A549 (cell line): ENCODE data around the gene LRRC8A.

Experiments
- HOXA7 ChIP-seq: fragments of 250-450 bp; sonication (Bioruptor Pico); IDR thresholded peaks from 2 replicates; pipeline ENCODE4 v1.5.0; 2020; ENCODE audit warnings: mild to moderate bottlenecking, moderate library complexity
- JUN ChIP-seq, 2 experiments: fragments of >200 bp; sonication (Bioruptor Twin); formaldehyde crosslinking; IDR thresholded peaks; 2 replicates in 1 of 2; 3 replicates in 1 of 2; pipeline ENCODE4 v1.6.1; 2016 to 2017
- POLR2A ChIP-seq: IDR thresholded peaks from 2 replicates; pipeline ENCODE4 v1.6.1; 2012; ENCODE audit warnings: mild to moderate bottlenecking, low read length
- SREBF2 ChIP-seq: fragments of 450-650 bp; IDR thresholded peaks from 2 replicates; pipeline ENCODE4 v1.6.1; 2014; ENCODE audit warnings: mild to moderate bottlenecking, moderate library complexity
- TF ChIP-seq, protein P1 (sequence below): fragments of >200 bp; sonication (Bioruptor Twin); formaldehyde crosslinking; IDR thresholded peaks from 3 replicates; pipeline ENCODE4 v1.5.1; 2016

DNA sequence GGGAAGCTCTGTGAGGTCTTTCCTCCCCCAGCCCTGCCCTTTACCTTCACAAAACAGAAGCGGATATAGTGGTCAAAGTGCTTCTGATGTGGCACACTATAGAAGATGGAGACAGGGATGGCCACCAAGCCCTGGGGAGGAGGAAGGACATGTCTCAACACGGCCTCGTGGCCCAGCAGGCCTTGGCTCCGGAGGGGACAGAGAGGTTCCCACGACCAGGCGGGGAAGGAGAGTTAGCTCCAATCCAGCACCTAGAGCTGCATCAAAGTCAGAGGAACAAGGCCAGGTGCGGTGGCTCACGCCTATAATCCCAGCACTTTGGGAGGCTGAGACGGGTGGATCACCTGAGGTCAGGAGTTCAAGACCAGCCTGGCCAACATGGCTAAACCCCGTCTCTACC is 48.2 kb upstream of the LRRC8A start:
- TF ChIP-seq, protein P1, sequence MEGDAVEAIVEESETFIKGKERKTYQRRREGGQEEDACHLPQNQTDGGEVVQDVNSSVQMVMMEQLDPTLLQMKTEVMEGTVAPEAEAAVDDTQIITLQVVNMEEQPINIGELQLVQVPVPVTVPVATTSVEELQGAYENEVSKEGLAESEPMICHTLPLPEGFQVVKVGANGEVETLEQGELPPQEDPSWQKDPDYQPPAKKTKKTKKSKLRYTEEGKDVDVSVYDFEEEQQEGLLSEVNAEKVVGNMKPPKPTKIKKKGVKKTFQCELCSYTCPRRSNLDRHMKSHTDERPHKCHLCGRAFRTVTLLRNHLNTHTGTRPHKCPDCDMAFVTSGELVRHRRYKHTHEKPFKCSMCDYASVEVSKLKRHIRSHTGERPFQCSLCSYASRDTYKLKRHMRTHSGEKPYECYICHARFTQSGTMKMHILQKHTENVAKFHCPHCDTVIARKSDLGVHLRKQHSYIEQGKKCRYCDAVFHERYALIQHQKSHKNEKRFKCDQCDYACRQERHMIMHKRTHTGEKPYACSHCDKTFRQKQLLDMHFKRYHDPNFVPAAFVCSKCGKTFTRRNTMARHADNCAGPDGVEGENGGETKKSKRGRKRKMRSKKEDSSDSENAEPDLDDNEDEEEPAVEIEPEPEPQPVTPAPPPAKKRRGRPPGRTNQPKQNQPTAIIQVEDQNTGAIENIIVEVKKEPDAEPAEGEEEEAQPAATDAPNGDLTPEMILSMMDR, result no peak
- TF ChIP-seq SREBF2, result no peak
- TF ChIP-seq POLR2A, result no peak
- TF ChIP-seq HOXA7 (CRISPR knock-in tag), result no peak
- no peak for TF ChIP-seq JUN (IDR thresholded peaks at IDR 0.05)
